ENCODE data around the gene KCNQ1OT1.

GRCh38 chr11:2699531-2700414 lies at the start of gene KCNQ1OT1:
- TF ChIP-seq CTCF (IDR thresholded peaks at IDR 0.05) (no peak), POLR2A (IDR thresholded peaks at IDR 0.05) (peak; percentile 95 to 97)

Data from adrenal gland (tissue), 5 donors.